COLO668 (cell line): ENCODE measurements around the gene BPIFB3.

ENCODE experiments used
- DNase-seq: peaks from one replicate; lab custom pipeline; 2025; ENCODE audit not compliant: unreplicated experiment; lab: John Stamatoyannopoulos, UW

BPIFB3 gene

GRCh38 chr20:33015700-33016580 is 37.8 kb upstream of the BPIFB3 start:
- DNase-seq = no peak

- no peak for DNase-seq
Measured at GRCh38 chr20:33016581-33017109, 37.1 kb upstream of the BPIFB3 start.

GRCh38 chr20:33017542-33017941 is 36.2 kb upstream of the BPIFB3 start:
- no peak for DNase-seq

- DNase-seq = no peak
Measured at GRCh38 chr20:33018169-33018931, 35.4 kb upstream of the BPIFB3 start.

- DNase-seq = no peak
Measured at GRCh38 chr20:33019465-33020277, 34.0 kb upstream of the BPIFB3 start.

GRCh38 chr20:33020278-33021161 is 33.2 kb upstream of the BPIFB3 start:
- DNase-seq = no peak

- no peak for DNase-seq
Measured at GRCh38 chr20:33021879-33022278, 31.8 kb upstream of the BPIFB3 start.

GRCh38 chr20:33022289-33022688 is 31.4 kb upstream of the BPIFB3 start:
- no peak for DNase-seq

GRCh38 chr20:33022694-33023438 is 30.8 kb upstream of the BPIFB3 start:
- no peak for DNase-seq

- DNase-seq = no peak
Measured at GRCh38 chr20:33023439-33024242, 30.1 kb upstream of the BPIFB3 start.

GRCh38 chr20:33024243-33024560 is 29.5 kb upstream of the BPIFB3 start:
- no peak for DNase-seq

GRCh38 chr20:33024609-33025317 is 28.9 kb upstream of the BPIFB3 start:
- DNase-seq = no peak

GRCh38 chr20:33025318-33025876 is 28.3 kb upstream of the BPIFB3 start:
- DNase-seq = no peak

GRCh38 chr20:33026072-33026778 is 27.5 kb upstream of the BPIFB3 start:
- no peak for DNase-seq

- DNase-seq = no peak
Measured at GRCh38 chr20:33026779-33027759, 26.6 kb upstream of the BPIFB3 start.
